NCI-H2227 (cell line): Measurements from ENCODE around the gene CD3E.
A peak's percentile ranks its signal among the peaks of the same experiment; 100 is the strongest.

Experiments used
- DNase-seq: peaks from one replicate; lab custom pipeline; 2025; ENCODE audit not compliant: unreplicated experiment; lab: John Stamatoyannopoulos, UW

Gene CD3E

GRCh38 chr11:118321386-118322082 is 17.0 kb downstream of the CD3E start:
- DNase-seq = no peak

GRCh38 chr11:118322721-118323120 is 18.2 kb downstream of the CD3E start:
- DNase-seq = no peak

DNA sequence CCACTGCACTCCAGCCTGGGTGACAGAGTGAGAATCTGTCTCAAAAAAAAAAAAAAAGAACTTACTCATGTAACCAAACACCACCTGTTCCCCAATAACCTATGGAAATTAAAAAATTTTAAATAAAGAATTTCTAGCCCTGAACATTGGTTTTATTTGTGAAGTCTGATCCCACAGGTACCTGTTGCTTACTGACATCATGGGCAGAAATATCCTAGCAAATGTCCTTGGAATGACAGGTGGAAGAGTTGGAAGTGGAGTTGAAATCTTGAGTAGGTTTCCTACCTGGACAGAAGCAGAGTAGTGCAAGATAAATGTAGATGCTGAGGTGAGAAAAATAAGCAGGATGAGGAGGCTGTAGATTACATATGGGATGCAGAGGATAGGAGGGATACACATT is 20.8 kb downstream of the CD3E start:
- no peak for DNase-seq

DNA sequence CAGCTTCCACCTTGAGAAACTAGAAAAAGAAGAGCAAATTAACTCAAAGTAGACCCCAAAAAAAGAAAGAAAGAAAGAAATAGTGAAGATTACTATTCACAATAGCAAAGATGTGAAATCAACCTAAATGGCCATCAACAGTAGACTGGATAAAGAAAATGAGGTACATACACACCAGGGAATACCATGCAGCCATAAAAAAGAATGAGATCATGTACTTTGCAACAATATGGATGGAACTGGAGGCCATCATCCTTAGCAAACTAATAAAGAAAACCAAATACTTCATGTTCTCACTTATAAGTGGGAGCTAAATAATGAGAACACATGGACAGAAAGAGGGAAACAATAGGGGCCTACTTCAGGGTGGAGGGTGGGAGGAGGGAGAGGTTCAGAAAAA is 24.2 kb downstream of the CD3E start:
- no peak for DNase-seq

DNA sequence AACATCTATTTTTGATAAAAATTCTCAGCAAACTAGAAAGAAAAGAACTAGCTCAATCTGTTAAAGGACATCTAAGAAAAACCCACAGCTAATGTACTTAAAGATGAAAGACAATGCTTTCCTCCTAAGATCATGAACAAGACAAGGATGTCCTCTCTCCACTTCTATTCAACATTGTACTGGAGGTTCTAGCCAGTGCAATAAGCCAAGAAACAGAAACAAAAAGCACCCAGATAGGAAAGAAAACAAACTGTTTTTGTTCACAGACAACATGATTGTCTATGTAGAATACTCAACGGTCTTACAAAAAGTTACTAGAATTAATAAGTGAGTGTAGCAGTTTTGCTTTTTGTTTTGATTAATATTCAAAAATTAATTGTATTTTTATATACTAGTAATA is 30.2 kb downstream of the CD3E start:
- no peak for DNase-seq

GRCh38 chr11:118338637-118339061 is 34.1 kb downstream of the CD3E start:
- DNase-seq = no peak

DNA sequence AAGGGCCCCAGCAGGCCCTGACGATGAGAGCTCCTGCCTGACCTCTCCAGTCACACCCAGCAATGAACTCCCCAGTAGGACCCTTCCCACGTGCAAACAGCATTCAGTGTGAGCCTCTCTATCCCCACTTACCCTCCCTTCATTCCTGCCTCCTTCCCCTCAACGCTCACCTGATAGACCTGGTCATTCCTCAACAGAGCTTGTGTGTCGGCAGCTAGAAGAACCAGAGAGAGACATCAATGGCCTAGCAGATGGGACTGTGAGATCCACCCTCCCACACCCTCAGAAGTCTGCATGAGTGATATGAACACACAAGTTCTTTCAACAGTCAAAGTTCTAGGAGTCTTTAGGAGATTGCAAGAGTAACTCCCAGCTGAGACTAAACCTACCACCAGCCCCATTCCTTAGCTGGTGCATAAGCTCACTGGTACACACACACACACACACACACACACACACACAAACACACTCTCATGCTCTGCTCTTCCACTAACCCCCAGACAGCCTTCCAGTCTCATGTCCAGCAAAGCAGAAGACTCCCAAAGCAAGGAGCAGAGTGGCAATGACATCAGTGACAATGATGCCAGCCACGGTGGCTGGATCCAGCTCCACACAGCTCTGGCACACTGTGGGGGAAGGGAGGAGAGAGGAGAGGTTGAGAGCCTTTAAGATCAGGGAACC is 34.9 kb downstream of the CD3E start:
- DNase-seq = no peak

DNA sequence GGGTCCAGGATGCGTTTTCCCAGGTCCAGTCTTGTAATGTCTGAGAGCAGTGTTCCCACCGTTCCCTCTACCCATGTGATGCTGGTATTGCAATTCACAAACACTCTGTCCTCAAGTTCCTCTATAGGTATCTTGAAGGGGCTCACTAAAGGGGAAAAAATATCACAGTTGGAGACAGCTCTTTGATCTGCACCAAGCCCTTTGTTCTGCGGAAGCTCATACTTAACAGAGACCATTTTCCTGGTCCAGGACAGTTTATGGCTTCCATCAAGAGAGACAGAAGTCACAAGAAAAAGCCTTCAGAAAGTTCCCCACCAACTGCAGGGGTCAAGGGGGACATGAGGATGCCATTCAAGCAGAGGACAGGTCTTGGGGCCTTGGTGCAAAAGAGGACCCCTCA is 35.9 kb downstream of the CD3E start:
- no peak for DNase-seq

DNA sequence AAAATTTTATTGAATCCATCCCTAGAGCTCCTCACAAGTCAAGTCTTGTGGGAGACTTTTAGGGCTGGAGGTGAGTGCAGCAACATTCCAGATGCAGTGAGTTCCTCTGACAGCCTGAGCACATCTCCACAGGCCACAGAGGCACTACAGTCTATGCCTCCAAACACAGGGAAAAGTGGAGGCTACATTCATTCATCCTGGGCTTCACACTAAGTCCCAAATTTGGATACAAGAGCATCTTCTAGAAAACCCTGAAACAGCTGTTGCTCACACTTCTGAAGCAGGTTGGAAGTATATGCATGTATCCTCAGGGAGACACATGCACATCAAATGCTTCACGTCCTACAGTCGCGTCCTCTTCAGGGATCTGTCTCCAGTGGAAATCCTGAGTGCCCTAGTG is 36.7 kb downstream of the CD3E start:
- DNase-seq = no peak

GRCh38 chr11:118341815-118342489 is 37.4 kb downstream of the CD3E start:
- no peak for DNase-seq

GRCh38 chr11:118342503-118343161 is 38.1 kb downstream of the CD3E start, which contains the start of gene CD3D:
CD3D (minus strand) TSS chr11:118342705; CDS start chr11:118342607, 98 bp downstream.
- no peak for DNase-seq

DNA sequence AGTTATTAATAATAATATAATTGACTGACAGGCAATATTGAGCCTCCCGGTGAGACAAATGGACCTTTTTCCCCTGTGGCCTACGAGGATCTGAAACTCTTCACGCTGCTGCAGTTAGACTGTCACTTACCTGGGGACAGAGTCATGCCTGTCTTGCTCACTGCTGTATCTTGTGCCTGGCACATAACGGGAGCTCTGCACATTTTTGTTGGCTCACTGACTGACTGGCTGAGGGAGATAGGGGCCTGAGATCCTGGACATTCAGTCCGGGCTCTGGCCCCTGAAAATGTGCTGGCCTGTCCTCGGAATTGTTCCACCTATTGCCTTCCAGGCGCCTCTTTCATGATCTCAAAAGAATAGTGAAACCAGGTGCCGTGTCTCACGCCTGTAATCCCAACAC is 38.7 kb downstream of the CD3E start:
- DNase-seq = no peak

GRCh38 chr11:118343981-118344515 is 39.5 kb downstream of the CD3E start, which contains the start of gene CD3G:
CD3G (plus strand) TSS chr11:118344344; CDS start chr11:118344424, 80 bp downstream.
- no peak for DNase-seq

DNA sequence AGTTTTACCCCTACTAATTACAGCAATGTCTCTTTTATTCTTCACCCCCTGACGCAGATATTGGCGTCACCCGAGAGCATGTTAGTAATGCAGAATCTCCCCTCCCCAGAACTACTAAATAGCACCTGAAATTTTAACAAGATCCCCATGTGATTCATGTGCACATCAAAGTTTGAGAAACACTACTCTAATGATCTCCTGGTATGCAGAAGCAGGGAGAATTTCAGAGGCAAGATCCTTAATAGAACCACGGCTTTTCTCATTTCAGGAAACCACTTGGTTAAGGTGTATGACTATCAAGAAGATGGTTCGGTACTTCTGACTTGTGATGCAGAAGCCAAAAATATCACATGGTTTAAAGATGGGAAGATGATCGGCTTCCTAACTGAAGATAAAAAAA is 44.9 kb downstream of the CD3E start:
- no peak for DNase-seq

DNA sequence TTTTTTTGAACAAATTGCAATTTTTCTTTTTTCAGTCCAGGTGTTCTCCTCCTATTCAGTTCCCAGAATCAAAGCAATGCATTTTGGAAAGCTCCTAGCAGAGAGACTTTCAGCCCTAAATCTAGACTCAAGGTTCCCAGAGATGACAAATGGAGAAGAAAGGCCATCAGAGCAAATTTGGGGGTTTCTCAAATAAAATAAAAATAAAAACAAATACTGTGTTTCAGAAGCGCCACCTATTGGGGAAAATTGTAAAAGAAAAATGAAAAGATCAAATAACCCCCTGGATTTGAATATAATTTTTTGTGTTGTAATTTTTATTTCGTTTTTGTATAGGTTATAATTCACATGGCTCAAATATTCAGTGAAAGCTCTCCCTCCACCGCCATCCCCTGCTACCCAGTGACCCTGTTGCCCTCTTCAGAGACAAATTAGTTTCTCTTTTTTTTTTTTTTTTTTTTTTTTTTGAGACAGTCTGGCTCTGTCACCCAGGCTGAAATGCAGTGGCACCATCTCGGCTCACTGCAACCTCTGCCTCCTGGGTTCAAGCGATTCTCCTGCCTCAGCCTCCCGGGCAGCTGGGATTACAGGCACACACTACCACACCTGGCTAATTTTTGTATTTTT is 48.7 kb downstream of the CD3E start:
- DNase-seq = peak; percentile 12

DNA sequence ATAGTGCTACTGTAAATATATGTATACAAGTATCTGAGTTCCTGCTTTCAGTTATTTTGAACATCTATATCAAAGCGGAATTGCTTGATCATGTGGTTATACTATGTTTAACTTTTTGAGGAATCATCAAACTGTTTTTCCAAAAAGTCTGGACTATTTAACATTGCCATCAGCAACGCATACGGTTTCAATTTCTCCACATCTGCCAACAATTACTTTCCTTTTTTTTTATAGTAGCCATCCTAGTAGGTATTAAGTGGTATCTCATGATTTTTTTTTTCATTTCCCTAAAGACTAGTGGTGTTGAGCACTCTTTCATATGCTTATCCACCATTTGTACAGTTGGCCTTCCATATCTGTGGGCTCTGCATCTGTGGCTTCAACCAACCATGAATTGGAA is 53.5 kb downstream of the CD3E start:
- DNase-seq = no peak

DNA sequence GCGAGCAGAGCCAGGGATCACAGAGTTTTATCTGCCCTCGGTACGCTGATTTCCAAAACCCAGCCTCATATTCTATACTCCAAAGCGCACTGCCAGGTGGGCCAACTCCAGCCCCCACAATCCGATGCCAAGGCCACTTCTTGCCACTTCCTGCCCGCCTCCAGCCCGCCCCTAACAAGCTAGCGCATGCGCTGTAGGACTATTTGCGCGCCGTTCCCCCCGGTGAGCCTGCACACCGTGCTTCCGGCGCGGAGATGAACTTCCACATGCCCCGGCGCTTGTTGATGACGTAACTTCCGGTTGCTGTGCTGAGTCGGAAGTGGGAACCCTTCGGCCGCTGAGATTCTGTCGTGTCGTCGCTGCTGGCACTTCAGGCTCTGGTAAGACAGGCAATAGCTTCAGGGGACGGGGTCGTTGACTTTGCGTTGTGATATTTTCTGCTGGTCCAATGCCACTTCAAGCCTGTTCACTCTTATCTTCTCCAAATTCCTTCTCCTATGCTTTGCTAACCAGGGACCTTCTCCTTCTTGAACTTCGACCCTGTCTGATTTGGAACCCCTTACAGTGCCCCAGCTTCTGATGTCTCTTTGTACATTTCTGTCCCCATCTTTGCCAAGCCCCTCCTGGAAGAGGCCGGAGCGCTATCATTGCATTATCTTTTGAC is 54.9 kb downstream of the CD3E start, which contains the start of gene UBE4A:
Gene UBE4A (plus strand): TSS at position 306 of the 664 bp plus-strand sequence. CDS start 5,481 bp downstream, outside the sequence.
- peak; percentile 95 for DNase-seq

- DNase-seq = no peak
Measured at GRCh38 chr11:118364956-118365615, 60.6 kb downstream of the CD3E start.
